IMR-90 (cell line): Measurements from ENCODE around the gene SMIM22.

Source experiments
- BHLHE40 ChIP-seq: fragments of 150-350 bp; IDR thresholded peaks from 2 replicates; pipeline ENCODE4 v1.6.1; 2016; ENCODE audit warnings: mild to moderate bottlenecking, low read depth, low read length
- CEBPB ChIP-seq: IDR thresholded peaks from 2 replicates; pipeline ENCODE4 v1.6.1; 2012; ENCODE audit warnings: low read depth, low read length, improper control_type of control experiment
- ELK1 ChIP-seq: fragments of 150-350 bp; IDR thresholded peaks from 2 replicates; pipeline ENCODE4 v1.6.1; 2016; ENCODE audit warnings: low read depth, mild to moderate bottlenecking, low read length, moderate library complexity, borderline replicate concordance
- MAFK ChIP-seq: IDR thresholded peaks from 2 replicates; pipeline ENCODE4 v1.6.1; 2012; ENCODE audit warnings: low read depth, low read length, improper control_type of control experiment
- MAZ ChIP-seq: IDR thresholded peaks from 2 replicates; pipeline ENCODE4 v1.6.1; 2012; ENCODE audit warnings: low read depth, mild to moderate bottlenecking, low read length, improper control_type of control experiment, moderate library complexity, borderline replicate concordance
- NFE2L2 ChIP-seq: fragments of 150-350 bp; IDR thresholded peaks from 2 replicates; pipeline ENCODE4 v1.6.1; 2016; ENCODE audit warnings: low read depth, mild to moderate bottlenecking, low read length
- POLR2A ChIP-seq: IDR thresholded peaks from 2 replicates; pipeline ENCODE4 v1.6.1; 2012; ENCODE audit warnings: mild to moderate bottlenecking, low read depth, low read length
- RAD21 ChIP-seq: IDR thresholded peaks from 2 replicates; pipeline ENCODE4 v1.6.1; 2012; ENCODE audit warnings: low read length, improper control_type of control experiment
- RCOR1 ChIP-seq: IDR thresholded peaks from 2 replicates; pipeline ENCODE4 v1.6.1; 2012; ENCODE audit warnings: mild to moderate bottlenecking, low read length, improper control_type of control experiment; ENCODE audit not compliant: insufficient replicate concordance
- RFX5 ChIP-seq: IDR thresholded peaks from 2 replicates; pipeline ENCODE4 v1.8.0; 2012; ENCODE audit warnings: low read depth, mild to moderate bottlenecking, low read length, moderate library complexity
- SMC3 ChIP-seq: fragments of 150-350 bp; IDR thresholded peaks from 2 replicates; pipeline ENCODE4 v1.6.1; 2016; ENCODE audit warnings: low read depth, mild to moderate bottlenecking, antibody characterized with exemption, low read length, moderate library complexity
- USF2 ChIP-seq: fragments of 150-350 bp; IDR thresholded peaks from 2 replicates; pipeline ENCODE4 v1.6.1; 2017; ENCODE audit warnings: mild to moderate bottlenecking, antibody characterized with exemption, low read length, low read depth
- TF ChIP-seq, protein P1 (sequence below): conservative IDR thresholded peaks from 2 replicates; pipeline ENCODE4 v1.5.1; 2012; ENCODE audit warnings: mild to moderate bottlenecking, low read depth, low read length, improper control_type of control experiment

GRCh38 chr16:4768549-4769305 is 26.4 kb upstream of the SMIM22 start:
- no peak for TF ChIP-seq POLR2A
- TF ChIP-seq, protein P1, sequence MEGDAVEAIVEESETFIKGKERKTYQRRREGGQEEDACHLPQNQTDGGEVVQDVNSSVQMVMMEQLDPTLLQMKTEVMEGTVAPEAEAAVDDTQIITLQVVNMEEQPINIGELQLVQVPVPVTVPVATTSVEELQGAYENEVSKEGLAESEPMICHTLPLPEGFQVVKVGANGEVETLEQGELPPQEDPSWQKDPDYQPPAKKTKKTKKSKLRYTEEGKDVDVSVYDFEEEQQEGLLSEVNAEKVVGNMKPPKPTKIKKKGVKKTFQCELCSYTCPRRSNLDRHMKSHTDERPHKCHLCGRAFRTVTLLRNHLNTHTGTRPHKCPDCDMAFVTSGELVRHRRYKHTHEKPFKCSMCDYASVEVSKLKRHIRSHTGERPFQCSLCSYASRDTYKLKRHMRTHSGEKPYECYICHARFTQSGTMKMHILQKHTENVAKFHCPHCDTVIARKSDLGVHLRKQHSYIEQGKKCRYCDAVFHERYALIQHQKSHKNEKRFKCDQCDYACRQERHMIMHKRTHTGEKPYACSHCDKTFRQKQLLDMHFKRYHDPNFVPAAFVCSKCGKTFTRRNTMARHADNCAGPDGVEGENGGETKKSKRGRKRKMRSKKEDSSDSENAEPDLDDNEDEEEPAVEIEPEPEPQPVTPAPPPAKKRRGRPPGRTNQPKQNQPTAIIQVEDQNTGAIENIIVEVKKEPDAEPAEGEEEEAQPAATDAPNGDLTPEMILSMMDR: no peak
- no peak for TF ChIP-seq RFX5
- TF ChIP-seq USF2: 0 out of 2 replicates have a peak, but pooled peaks have one; percentile 6
- no peak for TF ChIP-seq ELK1
- no peak for TF ChIP-seq SMC3
- no peak for TF ChIP-seq NFE2L2
- TF ChIP-seq RCOR1: peak; percentile 86
- TF ChIP-seq RAD21: no peak
- no peak for TF ChIP-seq BHLHE40
- TF ChIP-seq CEBPB: no peak
- TF ChIP-seq MAZ: peak; percentile 66; the same call in 1 of the 2 replicates
- no peak for TF ChIP-seq MAFK
